Fibroblast of skin of left biceps (primary cell): ENCODE results near the gene COA5.

ENCODE experiments used
- DNase-seq, 2 experiments: peaks; one replicate each; pipeline ENCODE4 v3.0.0-alpha.2; 2013; ENCODE audit warnings: low read depth in 2 of 2

Gene COA5

GRCh38 chr2:98608116-98608961, at the start of gene COA5, which contains the start of gene UNC50:
COA5 (minus strand) TSS chr2:98608512; CDS start chr2:98608405, 107 bp downstream.
UNC50 (plus strand) TSS chr2:98608589; CDS start chr2:98609760, 1,171 bp downstream.
- peak; percentile 67 to 68 for DNase-seq

GRCh38 chr2:98656800-98657199, 48.5 kb upstream of the COA5 start:
- DNase-seq, result no peak

GRCh38 chr2:98654699-98655495, 46.6 kb upstream of the COA5 start:
- DNase-seq, result no peak

- no peak for DNase-seq
These were observed 42.7 kb upstream of the COA5 start for GRCh38 chr2:98650998-98651397.

- DNase-seq, result no peak
These were observed 41.7 kb upstream of the COA5 start for GRCh38 chr2:98649992-98650375.

GRCh38 chr2:98649135-98649991, 41.1 kb upstream of the COA5 start:
- peak; percentile 25 to 31 for DNase-seq

- no peak for DNase-seq
These were observed 40.1 kb upstream of the COA5 start for GRCh38 chr2:98648451-98648850.

- DNase-seq, result peak; percentile 5 to 14
These were observed 39.3 kb upstream of the COA5 start for GRCh38 chr2:98647636-98648035.

GRCh38 chr2:98643496-98644100, 35.3 kb upstream of the COA5 start:
- DNase-seq, result no peak

GRCh38 chr2:98637401-98638147, 29.3 kb upstream of the COA5 start:
- no peak for DNase-seq

- DNase-seq, result no peak
These were observed 26.2 kb upstream of the COA5 start for GRCh38 chr2:98634406-98635092.

- DNase-seq, result no peak
These were observed 24.0 kb upstream of the COA5 start for GRCh38 chr2:98632351-98632750.

- DNase-seq, result no peak
These were observed 15.3 kb upstream of the COA5 start for GRCh38 chr2:98623657-98624056.

GRCh38 chr2:98617149-98617548, 8.8 kb upstream of the COA5 start:
- DNase-seq, result no peak

- no peak for DNase-seq
These were observed 7.2 kb upstream of the COA5 start for GRCh38 chr2:98615481-98615880.

GRCh38 chr2:98614024-98614739, 5.9 kb upstream of the COA5 start:
- DNase-seq, result no peak

- DNase-seq, result no peak
These were observed 771 bp upstream of the COA5 start for GRCh38 chr2:98608962-98609604.

- DNase-seq, result no peak
These were observed 584 bp downstream of the COA5 start for GRCh38 chr2:98607741-98608115.

GRCh38 chr2:98607104-98607503, 1.2 kb downstream of the COA5 start:
- DNase-seq, result no peak
